ENCODE measurements around the gene ARHGAP1. TPM values are rescaled to one million over a fixed set of nuclear protein-coding genes. Genes with fewer than 3 reads are reported as not detected.

Gene ARHGAP1
- total RNA-seq, 1 donor from 2014 or later, result 65.2 TPM

GRCh38 chr11:46661836-46662235 is 38.6 kb downstream of the ARHGAP1 start:
- DNase-seq (no peak), ATAC-seq (no peak)
- intact Hi-C loops (cut with micrococcal nuclease), result no loop called here

DNA sequence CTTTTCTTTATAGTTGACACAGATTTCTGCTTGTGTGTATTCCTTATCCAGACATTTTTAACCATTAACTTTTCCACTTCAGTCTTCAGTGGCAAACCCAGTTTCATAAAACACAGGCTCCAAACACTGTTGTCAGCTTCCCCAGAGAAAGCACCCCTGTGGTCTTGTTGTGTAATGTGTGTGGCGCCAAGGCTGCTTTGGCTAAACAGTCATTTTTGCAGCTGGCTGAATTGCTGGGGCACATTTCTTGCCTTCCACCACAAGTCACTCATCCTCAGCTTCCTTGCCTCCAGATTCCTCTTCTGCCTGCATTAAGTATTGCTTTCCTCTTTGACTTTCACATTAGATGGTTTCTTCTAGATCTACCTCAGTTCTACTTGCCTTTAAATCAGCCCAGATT is 40.5 kb downstream of the ARHGAP1 start:
- intact Hi-C loops (cut with micrococcal nuclease), result no loop called here
- ATAC-seq (peak; percentile 56), DNase-seq (no peak)

- DNase-seq, result peak; percentile 65
- intact Hi-C loops (cut with micrococcal nuclease), result no loop called here
- ATAC-seq, result peak; percentile 65
Measured at GRCh38 chr11:46658259-46658658, 42.2 kb downstream of the ARHGAP1 start.

GRCh38 chr11:46657186-46657585 is 43.2 kb downstream of the ARHGAP1 start:
- DNase-seq, result no peak
- intact Hi-C loops (cut with micrococcal nuclease), result no loop called here

GRCh38 chr11:46655631-46656030 is 44.8 kb downstream of the ARHGAP1 start:
- no peak for DNase-seq
- intact Hi-C loops (cut with micrococcal nuclease), result no loop called here
- no peak for ATAC-seq

More at GRCh38 chr11:46657186-46657585, 43.2 kb downstream of the ARHGAP1 start:
- peak; percentile 66 for ATAC-seq

- intact Hi-C loops (cut with micrococcal nuclease), result no loop called here
- ATAC-seq, result peak; percentile 95
- DNase-seq, result no peak
Measured at GRCh38 chr11:46649180-46649738, 51.2 kb downstream of the ARHGAP1 start.

DNA sequence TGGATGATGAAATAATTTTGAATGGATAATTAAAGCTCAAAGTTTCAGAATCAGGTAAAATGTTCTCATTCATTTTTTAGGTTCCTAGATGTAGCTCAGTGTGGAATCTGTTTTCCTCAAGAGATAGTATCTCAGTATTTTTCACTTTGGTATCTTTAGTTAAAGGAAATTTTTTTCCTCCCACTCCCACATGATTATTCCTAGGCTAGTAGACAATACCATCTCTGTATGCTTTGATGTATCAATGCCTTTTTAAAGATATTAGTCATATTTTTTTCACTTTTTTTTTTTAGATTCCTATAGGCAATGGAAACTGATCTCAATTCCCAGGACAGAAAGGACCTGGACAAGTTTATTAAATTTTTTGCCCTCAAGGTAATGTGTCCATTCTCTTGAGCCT is 56.4 kb downstream of the ARHGAP1 start:
- ATAC-seq, result no peak
- intact Hi-C loops (cut with micrococcal nuclease), result no loop called here

DNA sequence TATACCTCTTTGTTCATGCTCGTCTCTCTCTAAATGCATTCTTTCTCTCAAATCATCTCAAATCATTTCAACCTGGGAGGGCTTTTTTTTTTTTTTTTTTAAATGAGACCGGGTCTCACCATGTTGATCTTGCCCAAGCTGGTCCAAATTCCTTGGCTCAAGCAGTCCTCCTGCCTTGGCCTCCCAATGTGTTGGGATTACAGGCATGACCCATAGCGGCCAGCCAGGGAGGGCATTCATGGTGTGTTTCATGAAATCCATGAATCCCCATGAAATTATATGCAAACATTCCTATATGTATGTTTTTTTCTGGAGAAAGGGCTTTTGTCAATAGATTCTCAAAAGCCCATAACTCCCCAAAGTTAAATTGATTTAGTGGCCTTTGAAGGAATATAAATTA is 56.9 kb downstream of the ARHGAP1 start:
- DNase-seq, result no peak
- no peak for ATAC-seq
- intact Hi-C loops (cut with micrococcal nuclease), result no loop called here

More for the DNA sequence above, 56.4 kb downstream of the ARHGAP1 start:
- DNase-seq, result no peak

GRCh38 chr11:46642627-46643335 is 57.6 kb downstream of the ARHGAP1 start:
- no peak for ATAC-seq
- DNase-seq, result no peak

DNA sequence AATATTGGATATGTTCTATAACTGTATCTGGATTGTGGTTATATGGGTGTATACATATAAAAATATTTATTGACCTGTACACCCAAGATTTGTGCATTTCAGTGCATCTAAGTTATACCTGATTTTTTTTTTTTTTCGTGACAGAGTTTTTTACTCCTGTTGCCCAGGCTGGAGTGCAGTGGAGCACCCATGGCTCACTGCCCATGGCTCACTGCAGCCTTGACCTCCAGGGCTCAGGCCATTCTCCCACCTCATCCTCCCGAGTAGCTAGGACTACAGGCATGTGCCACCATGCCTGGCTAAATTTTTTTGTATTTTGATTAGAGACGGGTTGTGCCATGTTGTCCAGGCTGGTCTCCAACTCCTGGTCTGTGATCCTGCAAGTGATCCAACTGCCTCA is 58.8 kb downstream of the ARHGAP1 start:
- intact Hi-C loops (cut with micrococcal nuclease), result no loop called here
- ATAC-seq (no peak), DNase-seq (no peak)

More at GRCh38 chr11:46642627-46643335, 57.6 kb downstream of the ARHGAP1 start:
- intact Hi-C loops (cut with micrococcal nuclease), result no loop called here

- intact Hi-C loops (cut with micrococcal nuclease), result no loop called here
- DNase-seq, result no peak
Measured at GRCh38 chr11:46640036-46640788, 60.2 kb downstream of the ARHGAP1 start.

GRCh38 chr11:46639197-46639839 is 61.1 kb downstream of the ARHGAP1 start:
- intact Hi-C loops (cut with micrococcal nuclease), result no loop called here
- no peak for ATAC-seq

More at GRCh38 chr11:46640036-46640788, 60.2 kb downstream of the ARHGAP1 start:
- no peak for ATAC-seq

DNA sequence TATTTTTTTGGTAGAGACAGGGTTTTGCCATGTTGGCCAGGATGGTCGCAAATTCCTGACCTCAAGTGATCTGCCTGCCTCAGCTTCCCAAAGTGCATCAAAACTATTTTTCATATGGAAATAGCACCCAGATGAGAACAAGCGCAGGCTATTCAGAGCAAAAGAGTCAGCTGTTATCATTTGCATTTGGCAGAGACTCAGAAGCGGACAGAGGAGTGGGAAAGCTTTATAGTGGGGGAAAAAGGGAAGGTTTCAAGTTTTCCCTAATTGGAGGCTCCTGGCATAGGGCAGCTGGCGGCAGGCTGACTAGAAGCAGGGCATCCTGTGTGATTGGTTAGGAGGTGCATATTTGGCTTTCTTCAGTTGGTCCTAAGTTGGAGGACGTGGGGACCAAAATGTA is 62.9 kb downstream of the ARHGAP1 start:
- ATAC-seq (no peak), DNase-seq (no peak)
- intact Hi-C loops (cut with micrococcal nuclease), result no loop called here

More at GRCh38 chr11:46639197-46639839, 61.1 kb downstream of the ARHGAP1 start:
- DNase-seq, result no peak

- DNase-seq (no peak), ATAC-seq (no peak)
- intact Hi-C loops (cut with micrococcal nuclease), result no loop called here
Measured at GRCh38 chr11:46635557-46636139, 64.8 kb downstream of the ARHGAP1 start.

- no peak for DNase-seq
- intact Hi-C loops (cut with micrococcal nuclease), result no loop called here
- no peak for ATAC-seq
Measured at GRCh38 chr11:46633291-46634217, 66.9 kb downstream of the ARHGAP1 start.

GRCh38 chr11:46632502-46632901 is 67.9 kb downstream of the ARHGAP1 start:
- no peak for ATAC-seq
- DNase-seq, result no peak
- intact Hi-C loops (cut with micrococcal nuclease), result no loop called here

- DNase-seq (no peak), ATAC-seq (no peak)
- intact Hi-C loops (cut with micrococcal nuclease), result no loop called here
Measured at GRCh38 chr11:46631676-46632075, 68.7 kb downstream of the ARHGAP1 start.

DNA sequence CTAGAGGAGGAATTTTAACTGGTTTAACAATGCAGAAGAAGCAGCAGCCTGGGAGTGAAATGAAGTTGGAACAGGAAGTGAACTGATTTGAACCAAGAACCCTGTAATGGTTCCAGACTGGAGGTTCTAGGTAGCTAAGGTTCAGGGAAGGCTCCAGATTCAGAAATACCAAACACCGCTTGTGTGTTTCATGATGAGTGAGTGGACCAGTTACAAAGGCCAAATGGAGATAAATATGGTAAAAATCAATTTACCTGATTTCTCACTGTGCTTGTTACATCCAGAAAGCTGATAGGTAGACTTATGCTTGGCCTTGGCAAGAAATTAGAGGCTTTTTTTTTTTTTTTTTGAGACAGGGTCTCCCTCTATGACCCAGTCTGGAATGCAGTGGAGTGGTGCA is 70.2 kb downstream of the ARHGAP1 start:
- ATAC-seq, result no peak
- intact Hi-C loops (cut with micrococcal nuclease), result no loop called here
- no peak for DNase-seq

Measured in left ventricle myocardium superior (tissue), 1 donor.